HEK293 (cell line): Measurements from ENCODE around the gene LAD1.

Experiments used
- CTCF ChIA-PET: fragments of 350-600 bp; formaldehyde crosslinking; extraction: SDS; loops from one replicate; lab custom pipeline; 2021; ENCODE audit warnings: antibody characterized with exemption; lab: Yijun Ruan, JAX
- POLR2A ChIA-PET: fragments of 300-600 bp; formaldehyde crosslinking; extraction: SDS; loops from one replicate; lab custom pipeline; 2020; ENCODE audit warnings: antibody characterized with exemption, inconsistent platforms; lab: Yijun Ruan, JAX
- H3K27ac ChIP-seq: fragments of 200-500 bp; sonication (Bioruptor generic); 2 replicates; pipeline ENCODE4 v1.5.1; 2014; ENCODE audit warnings: low read depth, low read length, control low read depth, inconsistent platforms; ENCODE audit errors: extremely low read depth
- H3K36me3 ChIP-seq, 2 experiments: fragments of 200-500 bp in 1 of 2; sonication (Bioruptor generic) in 1 of 2; 1 replicate in 1 of 2; 2 replicates in 1 of 2; pipeline ENCODE4 v1.5.1; 2014 to 2017; ENCODE audit warnings: inconsistent platforms in 2 of 2, low read length in 2 of 2; ENCODE audit not compliant: control insufficient read depth in 2 of 2, insufficient read depth in 1 of 2
- H3K4me1 ChIP-seq: fragments of 200-500 bp; sonication (Bioruptor generic); 2 replicates; pipeline ENCODE4 v1.5.1; 2014; ENCODE audit warnings: mild to moderate bottlenecking, low read length, inconsistent platforms; ENCODE audit not compliant: control insufficient read depth, insufficient read depth
- H3K4me3 ChIP-seq: 2 replicates; pipeline ENCODE4 v1.5.1; 2011; ENCODE audit warnings: low read depth, mild to moderate bottlenecking, control low read depth, low read length, moderate library complexity
- H3K9me3 ChIP-seq: fragments of 200-500 bp; sonication (Bioruptor generic); 2 replicates; pipeline ENCODE4 v1.5.1; 2014; ENCODE audit warnings: low read depth, low read length, inconsistent platforms; ENCODE audit not compliant: control insufficient read depth, insufficient read depth
- BCL11B ChIP-seq: fragments of 450-650 bp; formaldehyde crosslinking; IDR thresholded peaks from 2 replicates; pipeline ENCODE4 v1.5.1; 2016; ENCODE audit warnings: low read depth, missing biosample characterization, missing genetic modification characterization
- ELK4 ChIP-seq: IDR thresholded peaks from 2 replicates; pipeline ENCODE4 v1.6.1; 2011; ENCODE audit warnings: mild to moderate bottlenecking, low read depth, low read length, borderline replicate concordance
- HOXD13 ChIP-seq: sonication (generic); formaldehyde crosslinking; IDR thresholded peaks from 2 replicates; pipeline ENCODE4 v1.8.0; 2022; ENCODE audit warnings: missing genetic modification reagents, borderline replicate concordance
- IKZF3 ChIP-seq: fragments of 450-650 bp; IDR thresholded peaks from 2 replicates; pipeline ENCODE4 v1.5.0; 2018; ENCODE audit warnings: missing biosample characterization, mild to moderate bottlenecking, missing genetic modification characterization, moderate library complexity
- MEIS1 ChIP-seq: sonication (generic); formaldehyde crosslinking; IDR thresholded peaks from 2 replicates; pipeline ENCODE4 v1.8.1; 2022; ENCODE audit warnings: missing genetic modification reagents, mild to moderate bottlenecking, borderline replicate concordance
- OSR2 ChIP-seq: fragments of 450-650 bp; formaldehyde crosslinking; IDR thresholded peaks from 2 replicates; pipeline ENCODE4 v1.5.1; 2016; ENCODE audit warnings: missing biosample characterization, missing genetic modification characterization
- PBX3 ChIP-seq: sonication (generic); formaldehyde crosslinking; IDR thresholded peaks from 2 replicates; pipeline ENCODE4 v1.8.1; 2022; ENCODE audit warnings: mild to moderate bottlenecking, moderate library complexity, missing genetic modification reagents
- PRDM4 ChIP-seq: fragments of 450-650 bp; formaldehyde crosslinking; IDR thresholded peaks from 2 replicates; pipeline ENCODE4 v1.5.1; 2017; ENCODE audit warnings: missing biosample characterization, missing genetic modification characterization
- SP2 ChIP-seq: fragments of 450-650 bp; formaldehyde crosslinking; IDR thresholded peaks from 2 replicates; pipeline ENCODE4 v1.5.1; 2016; ENCODE audit warnings: missing biosample characterization, missing genetic modification characterization
- TCF7L2 ChIP-seq: IDR thresholded peaks from 2 replicates; pipeline ENCODE4 v1.6.1; 2011; ENCODE audit warnings: low read depth, mild to moderate bottlenecking, inconsistent platforms, low read length, moderate library complexity, borderline replicate concordance
- WT1 ChIP-seq: fragments of 450-650 bp; formaldehyde crosslinking; IDR thresholded peaks from 2 replicates; pipeline ENCODE4 v1.5.1; 2016; ENCODE audit warnings: missing biosample characterization, missing genetic modification characterization
- ZBTB1 ChIP-seq: fragments of 450-650 bp; formaldehyde crosslinking; IDR thresholded peaks from 2 replicates; pipeline ENCODE4 v1.5.1; 2016; ENCODE audit warnings: missing biosample characterization, missing genetic modification characterization
- ZFP41 ChIP-seq: fragments of 450-650 bp; formaldehyde crosslinking; IDR thresholded peaks from 2 replicates; pipeline ENCODE4 v1.5.1; 2016; ENCODE audit warnings: missing biosample characterization, missing genetic modification characterization, borderline replicate concordance
- ZNF18 ChIP-seq: fragments of 450-650 bp; formaldehyde crosslinking; IDR thresholded peaks from 2 replicates; pipeline ENCODE4 v1.5.1; 2016; ENCODE audit warnings: missing biosample characterization, missing genetic modification characterization
- ZNF211 ChIP-seq: fragments of 450-650 bp; formaldehyde crosslinking; IDR thresholded peaks from 2 replicates; pipeline ENCODE4 v1.5.1; 2016; ENCODE audit warnings: low read depth, missing biosample characterization, missing genetic modification characterization
- ZNF274 ChIP-seq, 2 experiments: fragments of 200-500 bp in 1 of 2; fragments of 450-650 bp in 1 of 2; sonication (Bioruptor generic) in 1 of 2; formaldehyde crosslinking in 1 of 2; IDR thresholded peaks; 2 replicates each; pipeline versions ENCODE4 v1.5.1 to v1.6.1; 2014 to 2016; ENCODE audit warnings: borderline replicate concordance in 1 of 2, inconsistent platforms in 1 of 2, low read length in 1 of 2, missing biosample characterization in 1 of 2, missing genetic modification characterization in 1 of 2
- ZNF529 ChIP-seq: fragments of 450-650 bp; formaldehyde crosslinking; IDR thresholded peaks from 2 replicates; pipeline ENCODE4 v1.5.1; 2017; ENCODE audit warnings: missing genetic modification characterization, missing biosample characterization; ENCODE audit not compliant: insufficient replicate concordance
- ZNF549 ChIP-seq: fragments of 450-650 bp; IDR thresholded peaks from 2 replicates; pipeline ENCODE4 v1.5.1; 2018; ENCODE audit warnings: missing biosample characterization, missing genetic modification characterization, mild to moderate bottlenecking, inconsistent platforms, moderate library complexity
- ZNF560 ChIP-seq: fragments of 450-650 bp; formaldehyde crosslinking; IDR thresholded peaks from 2 replicates; pipeline ENCODE4 v1.5.1; 2017; ENCODE audit warnings: missing biosample characterization, missing genetic modification characterization, borderline replicate concordance
- ZNF580 ChIP-seq: fragments of 450-650 bp; formaldehyde crosslinking; IDR thresholded peaks from 2 replicates; pipeline ENCODE4 v1.5.1; 2016; ENCODE audit warnings: missing biosample characterization, missing genetic modification characterization
- ZNF670 ChIP-seq: fragments of 450-650 bp; formaldehyde crosslinking; IDR thresholded peaks from 2 replicates; pipeline ENCODE4 v1.5.1; 2016; ENCODE audit warnings: missing biosample characterization, missing genetic modification characterization, low read depth
- ZNF692 ChIP-seq: fragments of 450-650 bp; formaldehyde crosslinking; IDR thresholded peaks from 2 replicates; pipeline ENCODE4 v1.5.1; 2016; ENCODE audit warnings: missing biosample characterization, missing genetic modification characterization
- ZNF707 ChIP-seq: fragments of 450-650 bp; formaldehyde crosslinking; IDR thresholded peaks from 2 replicates; pipeline ENCODE4 v1.5.1; 2016; ENCODE audit warnings: missing biosample characterization, missing genetic modification characterization

LAD1 gene

GRCh38 chr1:201433609-201434008 lies 34.5 kb upstream of the LAD1 start:
- ChIA-PET CTCF (interaction anchor here (0.6 to 3.7 kb wide), 10 partner anchors 15 to 1370 kb away, joined by 3 to 42 read pairs (median 5); no protein-coding TSS in a partner anchor), POLR2A (no interaction called here)
- no peaks in the 10 kb centered on the region for H3K9me3 ChIP-seq
- no peak for TF ChIP-seq ZFP41 (tag by site-specific recombination)
- no peak for TF ChIP-seq MEIS1 (CRISPR knock-in tag)
- TF ChIP-seq IKZF3 (tag by site-specific recombination), result no peak
- no peak for TF ChIP-seq ZNF560 (tag by site-specific recombination)
- TF ChIP-seq ZNF670, result no peak
- no peak for TF ChIP-seq ZNF274 (IDR thresholded peaks at IDR 0.05; ENCODE audit: low read length)
- no peak for TF ChIP-seq ZNF274 (tag by site-specific recombination; IDR thresholded peaks at IDR 0.05; ENCODE audit: borderline replicate concordance)
- TF ChIP-seq PBX3 (CRISPR knock-in tag), result no peak
- no peak for TF ChIP-seq PRDM4 (tag by site-specific recombination)
- no peak for TF ChIP-seq WT1 (tag by site-specific recombination)
- TF ChIP-seq ELK4, result no peak
- no peak for TF ChIP-seq ZNF18 (tag by site-specific recombination)
- TF ChIP-seq ZNF529 (tag by site-specific recombination), result no peak
- TF ChIP-seq ZNF692 (tag by site-specific recombination), result no peak
- no peak for TF ChIP-seq ZNF211 (tag by site-specific recombination)
- no peak for TF ChIP-seq TCF7L2
- no peak overlapping the region for H3K4me3 ChIP-seq
- no peak overlapping the region for H3K27ac ChIP-seq
- no peaks in the 10 kb centered on the region for H3K36me3 ChIP-seq
- 0 out of 2 replicates have a peak, but pooled peaks cover 2% of the 10 kb centered on the region for H3K4me1 ChIP-seq

- H3K4me3 ChIP-seq, result no peak overlapping the region
- H3K36me3 ChIP-seq, result no peaks in the 10 kb centered on the region
- no peaks in the 10 kb centered on the region for H3K9me3 ChIP-seq
- no peaks in the 10 kb centered on the region for H3K4me1 ChIP-seq
- no peak for TF ChIP-seq SP2 (tag by site-specific recombination)
- TF ChIP-seq ZBTB1, result no peak
- no peak for TF ChIP-seq ZNF707 (tag by site-specific recombination)
- no peak for TF ChIP-seq BCL11B (tag by site-specific recombination)
- no peak for TF ChIP-seq ZNF549 (tag by site-specific recombination)
- no peak for TF ChIP-seq ZNF580 (tag by site-specific recombination)
- TF ChIP-seq HOXD13, result no peak
- TF ChIP-seq OSR2 (tag by site-specific recombination), result no peak
- no peak overlapping the region for H3K27ac ChIP-seq
- CTCF ChIA-PET, result no interaction called here
- POLR2A ChIA-PET, result no interaction called here
Measured at GRCh38 chr1:201430776-201431175, 31.7 kb upstream of the LAD1 start.
